HG02798 (cell line): ENCODE measurements around the gene HID1.
"Not testable (repeated sequence)": the region's sequence is repeated elsewhere in the genome, so short reads cannot be mapped to it uniquely, and the experiment has no call there.

Source experiments
- ATAC-seq: cut with Tn5 transposase; IDR thresholded peaks from one replicate; pipeline ENCODE4 v1.9.1; 2021; ENCODE audit warnings: mild to moderate bottlenecking; ENCODE audit not compliant: unreplicated experiment, poor library complexity

HID1 gene

GRCh38 chr17:74925242-74925641, 47.3 kb downstream of the HID1 start:
- no peak for ATAC-seq

GRCh38 chr17:74924250-74924948, 48.2 kb downstream of the HID1 start, which contains the start of gene OTOP2:
OTOP2 (plus strand) TSS chr17:74924273; CDS start chr17:74924633, 360 bp downstream.
- ATAC-seq, result no peak

- ATAC-seq, result peak; percentile 45
These were observed 48.9 kb downstream of the HID1 start for GRCh38 chr17:74923538-74924249.

GRCh38 chr17:74922694-74923537, 49.6 kb downstream of the HID1 start, which contains the start of gene USH1G:
USH1G (minus strand) TSS chr17:74923255; CDS start chr17:74923073, 182 bp downstream.
- ATAC-seq, result peak; percentile 20

- no peak for ATAC-seq
These were observed 50.4 kb downstream of the HID1 start for GRCh38 chr17:74922172-74922571.

- no peak for ATAC-seq
These were observed 50.8 kb downstream of the HID1 start for GRCh38 chr17:74921769-74922168.

- ATAC-seq, result no peak
These were observed 51.4 kb downstream of the HID1 start for GRCh38 chr17:74921026-74921681.

GRCh38 chr17:74920642-74921025, 51.9 kb downstream of the HID1 start:
- ATAC-seq, result no peak

GRCh38 chr17:74920306-74920620, 52.3 kb downstream of the HID1 start:
- ATAC-seq, result no peak

- no peak for ATAC-seq
These were observed 52.9 kb downstream of the HID1 start for GRCh38 chr17:74919440-74920305.

GRCh38 chr17:74918906-74919305, 53.7 kb downstream of the HID1 start:
- no peak for ATAC-seq

- no peak for ATAC-seq
These were observed 55.1 kb downstream of the HID1 start for GRCh38 chr17:74917430-74917829.

- no peak for ATAC-seq
These were observed 55.7 kb downstream of the HID1 start for GRCh38 chr17:74916851-74917199.

- ATAC-seq, result no peak
These were observed 56.3 kb downstream of the HID1 start for GRCh38 chr17:74916136-74916850.

- not testable (repeated sequence) for ATAC-seq
These were observed 61.1 kb downstream of the HID1 start for GRCh38 chr17:74911423-74911822.

GRCh38 chr17:74909097-74909496, 63.5 kb downstream of the HID1 start:
- ATAC-seq, result not testable (repeated sequence)

GRCh38 chr17:74907012-74907411, 65.5 kb downstream of the HID1 start:
- ATAC-seq, result no peak

GRCh38 chr17:74906214-74906793, 66.3 kb downstream of the HID1 start:
- ATAC-seq, result not testable (repeated sequence)
